AG20443 (cell line): Measurements from ENCODE around the gene STK38.

Experiments used
- DNase-seq: peaks from one replicate; pipeline ENCODE4 v3.0.0; 2012; ENCODE audit warnings: low spot score, mixed read lengths

Gene STK38

DNA sequence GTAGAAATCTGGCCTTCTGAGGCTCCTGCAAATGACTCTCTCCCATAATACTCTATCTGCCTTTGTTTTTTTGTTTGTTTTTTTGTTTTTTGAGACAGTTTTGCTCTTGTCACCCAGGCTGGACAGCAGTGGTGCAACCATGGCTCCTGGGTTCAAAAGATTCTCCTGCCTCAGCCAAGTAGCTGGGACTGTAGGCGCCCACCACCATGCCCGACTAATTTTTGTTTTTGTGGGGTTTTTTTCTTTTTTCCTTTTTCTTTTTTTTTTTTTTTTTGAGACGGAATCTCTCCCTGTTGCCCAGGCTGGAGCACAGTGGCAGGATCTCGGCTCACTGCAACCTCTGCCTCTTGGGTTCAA, 16.6 kb upstream of the STK38 start:
- no peak for DNase-seq

DNA sequence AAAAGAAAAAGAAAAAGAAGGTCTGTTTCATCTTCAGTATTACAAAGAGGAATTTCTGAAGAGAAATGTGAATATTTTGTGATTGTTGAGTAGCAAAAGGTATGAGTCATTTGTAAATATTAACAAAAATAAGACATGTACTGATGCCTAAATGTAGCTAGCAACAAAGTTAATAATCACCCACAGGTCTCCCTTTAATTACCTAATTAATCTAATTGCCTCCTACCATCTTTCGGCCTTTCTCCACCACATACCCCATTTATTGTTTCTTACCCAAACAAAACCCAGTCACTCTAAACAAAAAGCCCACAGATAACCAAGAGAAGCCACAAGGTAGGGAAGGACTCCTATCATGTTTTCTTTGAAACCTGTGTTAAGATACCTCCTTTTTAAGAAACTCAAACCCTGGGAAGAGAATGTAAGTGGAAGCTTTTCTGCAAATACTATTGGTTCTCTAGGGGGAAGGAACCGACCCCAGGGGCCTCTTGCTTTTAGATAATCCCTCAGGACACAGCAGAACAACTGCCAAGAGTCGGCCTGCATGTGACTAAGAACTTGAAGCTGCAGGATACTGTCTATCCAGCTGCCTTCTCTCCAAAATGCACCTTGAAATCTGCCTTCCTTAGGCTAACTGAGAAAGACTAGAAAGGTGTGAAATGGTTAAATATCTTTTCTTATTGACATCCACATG, 16.1 kb upstream of the STK38 start:
- DNase-seq: no peak

DNA sequence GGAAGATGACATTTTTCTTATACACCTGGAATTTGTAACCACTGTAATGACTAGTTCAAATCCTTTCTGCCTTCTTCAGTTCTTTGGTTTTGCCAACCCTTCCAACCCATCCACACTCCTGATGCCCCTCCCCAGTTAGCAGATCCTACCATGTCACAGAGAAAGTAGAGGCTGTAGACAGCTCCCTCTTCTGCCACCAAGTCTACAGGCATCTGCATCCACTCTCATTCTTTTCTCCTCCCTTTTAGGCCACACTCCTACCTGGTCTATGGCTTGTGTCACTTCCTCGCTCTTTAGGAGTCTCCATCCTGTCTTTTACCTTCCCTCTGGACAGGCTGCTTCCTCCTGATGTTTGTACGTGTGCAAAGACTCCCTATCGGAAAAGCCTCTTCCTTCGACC, 13.5 kb upstream of the STK38 start:
- no peak for DNase-seq

DNA sequence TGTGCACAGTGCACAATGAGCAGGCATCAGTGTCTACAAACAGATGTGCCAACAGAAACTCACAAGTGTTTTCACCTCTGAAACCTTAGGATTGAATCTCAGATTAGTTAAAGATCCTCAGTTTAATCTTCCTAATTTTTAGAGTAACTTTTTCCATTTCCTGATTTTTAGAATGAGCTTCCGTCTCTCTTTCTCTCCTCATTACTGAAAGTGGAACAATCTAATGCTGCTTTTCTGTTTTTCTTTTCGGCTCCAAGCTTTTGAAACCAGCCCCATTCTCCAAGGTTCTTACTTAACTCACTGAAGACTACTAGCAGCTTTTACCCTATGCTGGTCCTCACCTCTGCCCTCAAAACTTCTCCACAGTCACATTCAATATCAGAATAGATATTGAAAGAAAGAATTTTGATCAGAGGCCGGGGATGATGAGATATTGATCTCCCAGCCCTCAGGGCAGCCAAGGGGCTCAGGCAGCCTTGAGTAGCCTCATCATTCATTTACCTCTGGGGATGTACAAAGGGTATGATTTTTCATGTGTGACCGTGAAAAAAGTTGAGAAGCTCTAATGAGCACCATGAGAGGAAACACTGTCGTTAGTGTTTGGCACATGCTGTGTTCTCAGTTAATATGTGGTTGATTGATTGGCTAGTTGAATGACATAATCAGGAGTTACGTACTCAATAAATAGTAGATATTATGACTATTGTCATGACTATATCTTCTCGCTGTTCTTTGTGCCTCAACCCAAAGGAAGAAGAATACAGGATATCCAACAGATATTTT, 11.9 kb upstream of the STK38 start:
- DNase-seq: no peak

DNA sequence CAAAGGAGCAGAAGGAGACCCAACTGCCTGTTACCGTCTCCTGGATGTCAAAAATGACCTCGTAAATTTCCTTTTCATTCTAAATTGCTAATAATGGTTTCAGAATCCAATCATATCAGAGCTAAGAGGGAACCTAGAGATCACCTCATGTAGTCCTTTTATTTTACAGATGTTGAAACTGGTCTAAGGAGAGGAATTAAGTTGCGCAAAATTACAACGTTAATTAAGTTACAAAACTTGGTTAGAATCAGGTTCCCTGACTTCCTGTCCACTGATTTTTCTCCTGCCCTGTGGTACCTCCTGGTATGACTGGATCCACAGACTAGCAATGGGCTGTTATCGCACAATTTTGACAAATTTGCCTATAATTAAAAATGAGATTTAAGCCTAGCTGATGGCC, 9.0 kb upstream of the STK38 start:
- DNase-seq: no peak

DNA sequence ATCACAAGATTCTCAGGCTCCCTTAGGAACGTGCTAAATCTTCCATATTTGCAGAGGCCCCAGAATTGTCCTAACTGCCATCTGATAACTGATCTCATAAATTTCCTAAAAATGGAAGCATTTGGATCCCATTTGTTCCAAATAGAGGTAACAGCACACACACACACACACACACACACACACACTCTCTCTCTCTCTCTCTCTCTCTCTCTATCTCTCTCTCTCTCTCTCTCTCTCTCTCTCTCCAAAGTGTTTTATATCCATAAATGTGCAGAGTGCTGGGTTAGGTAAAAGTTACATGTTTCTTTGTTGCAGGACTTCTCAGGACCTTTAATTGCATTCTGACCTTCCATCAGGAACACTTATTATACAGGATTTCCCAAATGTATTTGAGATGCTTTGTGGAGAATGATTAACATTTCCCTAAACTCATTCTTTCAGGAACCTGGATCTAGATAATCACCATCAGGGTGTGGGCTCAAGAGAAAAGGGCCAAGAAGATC, 8.5 kb upstream of the STK38 start:
- no peak for DNase-seq

DNA sequence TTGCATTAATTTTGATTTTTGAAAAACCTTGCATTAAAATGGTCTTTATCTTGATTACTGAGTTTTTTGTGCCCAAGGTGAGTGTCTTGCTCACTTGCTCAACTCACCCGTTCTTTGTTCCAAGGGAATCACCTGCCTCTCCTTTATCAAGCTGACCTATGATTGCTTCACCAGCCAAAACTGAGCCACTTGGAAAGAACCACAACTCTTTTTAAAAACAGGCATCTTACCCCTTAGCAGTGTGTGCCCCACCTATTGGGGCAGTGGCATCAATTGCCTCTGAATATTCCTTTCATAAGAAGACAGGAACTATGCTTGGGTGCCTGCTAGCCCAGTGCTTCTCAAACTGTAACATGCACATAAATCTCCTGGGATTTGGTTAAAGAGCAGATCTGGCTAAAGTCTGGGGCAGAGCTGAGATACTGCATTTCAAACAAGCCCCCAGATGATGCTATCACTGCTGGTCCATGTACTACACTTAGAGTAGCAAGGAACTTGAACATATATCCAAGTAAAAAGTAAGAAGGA, 3.3 kb upstream of the STK38 start:
- no peak for DNase-seq

DNA sequence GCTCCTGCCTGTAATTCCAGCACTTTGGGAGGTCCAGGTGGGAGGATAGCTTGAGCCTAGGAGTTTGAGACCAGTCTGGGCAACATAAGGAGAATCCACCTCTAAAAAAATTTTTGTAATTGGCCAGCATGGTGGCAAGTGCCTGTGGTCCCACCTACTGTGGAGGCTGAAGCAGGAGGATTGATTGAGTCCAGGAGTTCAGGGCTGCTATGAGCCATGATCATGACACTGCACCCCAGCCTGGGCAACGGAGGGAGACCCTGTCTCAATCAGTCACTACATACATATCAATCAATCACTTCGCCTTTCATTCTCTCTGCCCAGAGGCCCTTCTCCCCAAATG, 1.1 kb upstream of the STK38 start:
- DNase-seq: no peak

DNA sequence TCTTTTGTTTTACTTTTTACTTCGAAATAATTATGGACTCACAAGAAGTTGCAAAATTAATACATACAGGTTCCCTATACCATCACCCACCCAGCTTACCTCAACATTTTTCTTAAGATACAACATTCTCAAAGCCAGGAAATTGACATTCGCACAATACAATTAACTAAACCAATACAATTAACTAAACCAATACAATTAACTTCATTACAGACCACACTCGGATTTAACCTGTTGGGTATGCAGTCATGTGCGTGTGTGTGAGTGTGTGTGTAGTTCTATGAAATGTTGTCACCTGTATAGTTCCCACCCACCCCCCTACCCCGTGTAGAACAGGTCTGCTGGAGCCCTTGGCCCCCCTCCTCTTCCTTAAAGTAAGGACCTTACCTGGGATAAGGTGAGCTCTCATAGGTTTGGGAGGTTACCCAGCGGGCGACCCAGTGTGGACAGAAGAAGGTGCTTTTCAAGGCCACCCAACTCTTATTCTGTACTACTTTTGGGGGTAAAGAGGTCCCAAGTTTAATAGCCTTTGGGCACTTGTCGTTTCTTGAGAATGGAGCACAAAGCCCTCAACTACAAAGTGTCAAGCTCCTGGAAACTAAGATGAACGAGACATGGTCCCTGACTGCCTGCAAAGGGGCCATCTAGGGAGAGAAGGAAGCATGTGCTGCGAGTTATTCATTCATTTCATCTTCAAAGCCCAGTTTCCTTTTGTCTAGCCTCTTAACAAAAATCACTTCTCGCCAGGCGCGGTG, 544 bp upstream of the STK38 start:
- DNase-seq: no peak

DNA sequence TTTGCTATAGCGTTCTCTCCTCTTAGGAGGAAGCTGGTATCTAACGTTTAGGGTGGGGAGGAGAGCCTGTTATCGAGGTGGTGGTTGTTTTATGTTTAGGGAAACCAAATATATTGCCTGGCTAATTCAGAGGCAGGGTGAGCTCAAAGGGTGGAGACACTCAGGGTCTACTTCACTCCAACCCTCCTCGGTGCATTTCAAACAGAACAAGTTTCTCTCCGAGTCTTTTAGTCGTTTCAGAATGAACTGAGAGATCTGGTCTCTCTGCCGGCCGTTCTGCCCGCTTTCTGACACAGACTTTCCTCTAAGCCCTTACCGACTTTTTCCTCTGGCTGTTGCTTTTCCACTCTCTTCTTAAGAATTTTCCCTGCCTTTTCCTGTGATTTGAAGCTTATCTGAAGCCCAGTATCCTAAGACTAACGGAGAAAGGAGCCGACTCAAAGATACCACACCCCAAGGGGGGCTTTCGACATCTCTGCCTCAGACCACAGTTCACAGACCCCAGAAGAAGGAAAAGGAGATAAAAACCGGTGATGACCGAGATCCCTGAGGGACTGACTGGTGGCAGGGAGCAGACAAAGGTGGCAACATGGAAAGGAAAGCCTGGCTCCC, 865 bp downstream of the STK38 start:
- no peak for DNase-seq

DNA sequence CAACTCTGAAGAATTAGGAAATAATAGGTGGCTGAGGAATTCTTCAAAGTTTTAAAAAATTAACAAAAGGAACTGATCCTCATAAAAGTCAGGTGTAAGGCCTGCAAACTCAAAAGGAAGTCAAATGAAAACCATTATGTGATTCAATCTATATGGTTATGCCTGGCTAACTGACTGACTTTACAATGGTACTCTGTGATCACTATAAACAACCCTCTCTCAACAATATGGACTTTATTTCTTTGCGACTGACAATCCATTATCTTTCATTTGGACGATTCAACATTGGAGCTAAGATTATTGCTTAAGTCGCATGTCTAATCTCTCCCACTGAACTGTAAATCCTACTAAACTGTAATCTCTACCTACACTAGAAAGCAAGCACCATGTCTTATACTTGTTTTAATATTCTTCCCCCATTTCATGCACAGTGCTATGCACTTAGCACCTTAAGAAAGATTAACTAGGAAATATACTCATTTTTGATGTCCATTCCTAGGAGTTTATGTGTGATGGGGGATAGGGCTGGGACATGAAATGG, 1.4 kb downstream of the STK38 start:
- no peak for DNase-seq

DNA sequence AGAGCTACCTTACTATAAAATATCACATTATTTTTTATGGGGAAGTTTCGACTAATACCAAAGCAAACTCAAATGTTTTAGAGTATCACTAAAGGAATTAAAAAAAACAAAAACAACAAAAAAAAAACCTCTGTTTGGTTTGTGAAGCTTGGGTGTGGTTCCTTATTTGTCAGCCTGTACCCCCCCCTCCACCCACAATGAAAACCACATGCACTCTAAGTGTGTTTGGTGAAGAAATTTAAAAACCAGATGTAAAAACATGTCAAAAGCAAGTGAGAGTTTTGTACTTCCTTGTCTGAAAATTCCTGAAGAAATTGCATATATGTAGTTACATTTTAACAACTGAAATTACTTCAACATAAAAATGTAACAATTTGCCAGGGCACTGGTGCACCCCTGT, 3.1 kb downstream of the STK38 start:
- DNase-seq: peak; percentile 79

DNA sequence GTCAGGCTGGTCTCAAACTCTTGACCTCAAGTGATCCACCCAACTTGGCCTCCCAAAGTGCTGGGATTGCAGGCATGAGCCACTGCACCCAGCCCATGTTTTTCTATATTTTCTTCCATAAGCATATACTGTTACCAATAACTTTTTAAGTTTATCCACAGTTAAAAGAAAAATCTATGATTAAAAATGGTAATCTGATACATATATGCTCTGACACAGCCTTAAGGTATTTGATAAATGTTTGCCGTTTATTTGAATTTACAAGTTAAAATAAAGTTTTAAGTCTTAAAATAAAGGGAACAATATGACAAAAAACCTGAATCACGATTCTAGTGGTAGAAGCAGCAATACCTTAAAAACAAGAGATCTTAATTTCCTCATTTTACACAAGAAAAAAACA, 5.2 kb downstream of the STK38 start:
- no peak for DNase-seq

DNA sequence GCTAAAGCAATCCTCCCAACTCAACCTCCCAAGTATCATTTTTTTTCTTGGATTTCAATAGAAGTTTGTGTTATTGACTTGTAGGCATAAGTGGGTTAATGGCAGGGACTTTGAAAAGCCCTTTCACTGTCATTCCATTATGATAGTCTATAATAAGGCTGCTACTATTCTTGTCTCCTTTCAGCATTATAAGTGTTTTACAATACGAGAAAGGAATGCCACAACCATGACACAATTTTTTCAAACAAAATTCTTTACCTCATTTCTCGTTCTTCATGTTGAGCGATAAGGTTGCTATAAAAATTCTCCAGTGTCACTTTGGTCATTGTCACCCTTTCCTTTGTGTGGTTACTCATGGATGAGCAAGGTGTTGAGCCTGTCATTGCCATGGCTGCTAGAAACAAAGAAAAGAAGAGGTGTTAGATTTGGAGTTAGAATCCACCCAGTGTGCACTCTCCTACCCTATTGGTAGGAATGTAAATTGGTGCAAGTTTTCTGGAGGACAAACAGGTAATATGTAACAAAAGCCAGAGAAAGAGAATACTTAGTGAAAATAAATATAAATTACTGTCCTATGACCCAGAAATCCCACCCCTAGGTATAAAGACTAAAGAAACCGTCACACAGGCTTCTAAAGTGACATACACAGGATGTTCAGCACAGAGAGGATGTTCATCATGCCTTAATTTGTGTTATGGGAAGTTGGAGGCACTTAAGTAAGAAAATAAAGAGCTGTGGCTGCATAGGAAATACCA, 7.3 kb downstream of the STK38 start:
- no peak for DNase-seq

DNA sequence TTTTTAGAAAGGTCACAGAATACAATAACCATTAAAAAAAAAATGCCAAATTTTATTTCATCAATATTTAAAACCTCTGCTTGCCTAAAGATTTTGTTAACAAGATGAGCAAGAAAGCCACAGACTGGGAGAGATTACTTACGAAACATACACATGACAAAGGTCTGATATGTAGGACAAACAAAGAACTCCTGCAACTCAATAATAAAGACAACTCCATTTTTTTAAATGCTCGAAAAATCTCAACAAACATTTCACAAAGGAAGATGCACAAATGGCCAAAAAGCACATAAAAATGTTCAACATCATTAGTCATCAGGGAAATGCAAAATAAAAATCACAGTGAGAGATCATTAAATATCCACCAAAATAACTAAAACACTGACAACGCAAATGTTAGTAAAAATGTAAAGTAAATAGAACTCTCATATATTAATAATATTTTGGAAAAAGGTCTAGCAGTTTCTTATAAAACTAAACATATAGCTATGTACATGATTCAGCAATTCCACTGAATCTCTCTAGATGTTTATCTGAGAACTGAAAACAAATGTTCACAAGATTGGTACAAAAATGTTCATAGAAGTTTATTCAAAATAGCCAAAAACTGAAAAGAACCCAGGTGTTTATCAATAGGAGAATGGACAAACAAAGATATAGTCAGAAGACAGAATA, 10.3 kb downstream of the STK38 start:
- no peak for DNase-seq

DNA sequence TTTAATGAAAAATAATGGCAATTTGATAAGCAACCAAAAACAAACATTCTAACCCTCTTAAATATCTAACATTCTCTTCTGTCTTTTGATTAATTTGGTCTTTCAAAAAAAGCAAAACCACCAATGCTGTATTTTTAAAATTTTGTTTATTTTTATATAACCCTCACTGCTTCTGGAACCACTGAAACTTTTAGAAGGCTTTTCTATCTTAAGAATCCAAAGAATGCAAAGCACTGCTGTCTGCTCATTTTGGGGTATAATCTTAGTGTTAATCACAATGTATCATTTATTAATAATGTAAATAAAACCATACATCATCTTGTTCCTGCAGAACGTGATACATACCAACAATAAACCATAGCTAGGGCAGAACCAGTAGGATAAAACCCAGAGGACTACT, 14.0 kb downstream of the STK38 start:
- DNase-seq: no peak

DNA sequence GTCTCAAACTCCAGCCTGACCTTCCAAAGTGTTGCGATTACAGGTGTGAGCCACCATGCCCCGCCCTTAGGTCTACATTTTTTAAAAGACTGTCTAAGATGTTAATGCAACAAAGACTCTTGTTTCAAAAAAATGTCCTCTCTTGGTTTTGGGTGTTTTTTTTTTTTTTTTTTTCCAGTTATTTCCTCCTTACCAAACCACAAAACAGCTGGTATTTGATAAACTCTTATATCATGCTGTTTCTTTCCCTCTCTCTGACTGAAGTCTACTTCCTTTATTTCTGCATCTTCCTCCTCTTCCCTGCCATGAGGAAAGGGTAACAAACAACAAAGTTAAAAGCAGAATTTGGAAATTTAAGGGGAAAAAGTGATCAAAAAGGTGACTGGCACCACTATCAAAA, 21.2 kb downstream of the STK38 start:
- no peak for DNase-seq

DNA sequence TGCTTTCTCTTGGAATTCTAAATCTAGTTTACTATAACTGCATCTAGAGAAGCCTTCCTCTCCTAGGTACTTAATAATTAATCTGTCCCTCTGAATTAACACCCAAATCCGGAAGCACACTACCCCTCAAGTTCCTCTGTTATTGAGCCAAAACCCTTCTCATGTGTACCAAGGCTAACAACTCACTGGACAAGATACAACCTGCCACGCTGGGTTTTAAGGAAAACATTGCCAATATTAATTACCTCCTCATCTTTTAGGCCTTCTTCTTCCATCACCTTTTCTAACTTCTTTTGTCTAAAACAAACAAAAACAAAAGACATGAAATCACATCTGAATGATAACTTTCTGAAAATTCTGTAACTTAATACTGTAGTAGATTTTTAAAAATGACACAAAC, 21.9 kb downstream of the STK38 start:
- no peak for DNase-seq

DNA sequence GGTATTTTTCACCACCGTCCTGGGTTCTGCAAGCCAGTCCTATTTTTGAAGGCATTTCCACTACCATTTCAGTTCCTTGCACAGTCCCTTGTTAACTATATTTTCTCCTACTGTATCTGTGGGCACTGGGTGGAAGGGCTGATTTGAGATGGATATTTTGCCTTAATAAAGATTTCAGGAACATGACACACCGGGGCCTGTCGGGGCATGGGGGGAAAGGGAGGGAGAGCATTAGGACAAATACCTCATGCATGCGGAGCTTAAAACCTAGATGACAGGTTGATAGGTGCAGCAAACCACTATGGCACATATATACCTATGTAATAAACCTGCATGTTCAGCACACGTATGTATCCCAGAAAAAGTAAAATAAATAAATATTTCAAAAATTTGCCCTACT, 22.4 kb downstream of the STK38 start:
- DNase-seq: no peak

DNA sequence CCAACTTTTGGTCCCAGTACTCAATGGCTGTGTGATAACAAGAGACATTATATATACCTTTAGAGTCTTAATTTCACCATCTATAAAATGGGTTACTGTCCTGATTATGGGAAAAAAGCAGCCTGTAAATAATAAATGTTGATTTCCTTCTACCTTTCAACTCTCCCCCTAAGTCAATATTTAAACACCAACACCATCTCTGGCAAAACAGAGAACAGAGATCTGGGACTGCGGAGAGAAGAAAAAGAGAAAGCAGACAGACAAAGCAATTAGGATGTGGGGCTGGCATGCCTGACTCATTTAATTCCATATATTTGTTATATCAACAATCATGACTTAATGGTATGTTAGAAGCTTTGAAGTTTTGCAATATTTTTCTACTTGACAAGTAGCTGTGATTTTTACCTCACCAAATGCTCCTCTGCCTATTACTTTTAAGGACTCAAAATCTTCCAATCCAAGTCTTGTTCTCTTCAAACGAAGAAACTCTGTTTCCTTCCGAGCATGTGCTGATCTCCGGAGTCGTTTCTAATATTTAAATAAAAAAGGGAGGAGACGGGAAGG, 23.3 kb downstream of the STK38 start:
- no peak for DNase-seq

DNA sequence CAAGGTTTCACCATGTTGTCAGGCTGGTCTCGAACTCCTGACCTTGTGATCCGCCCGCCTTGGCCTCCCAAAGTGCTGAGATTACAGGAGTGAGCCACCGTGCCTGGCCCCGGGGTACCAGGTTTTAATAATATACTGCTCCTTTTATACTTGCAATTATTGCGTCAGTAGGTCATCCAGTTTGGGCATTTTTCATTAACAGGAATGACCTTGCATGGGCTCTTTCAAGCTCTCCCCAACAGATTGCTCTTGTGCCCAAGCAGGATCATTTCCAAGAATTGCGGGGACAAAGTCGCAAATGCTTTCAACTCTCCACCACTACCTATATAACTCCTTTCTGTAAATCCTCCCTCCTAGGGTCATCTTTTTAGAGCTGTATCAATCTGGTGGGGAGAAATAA, 23.8 kb downstream of the STK38 start:
- no peak for DNase-seq
